Neural progenitor cell (in vitro differentiated cells): Measurements from ENCODE around the gene MCL1. TPM values are rescaled to one million over a fixed set of nuclear protein-coding genes. Genes with fewer than 3 reads are reported as not detected.
A peak's percentile ranks its signal among the peaks of the same experiment; 100 is the strongest.

ENCODE experiments used
- DNase-seq: peaks from one replicate; pipeline ENCODE4 v3.0.0-alpha.2; 2016; ENCODE audit warnings: low spot score
- H2AFZ ChIP-seq: fragments of 200-600 bp; sonication (generic); replicated peaks from 2 replicates; pipeline ENCODE4 v1.6.1; 2016; ENCODE audit warnings: antibody characterized with exemption
- H3F3A ChIP-seq: fragments of 200-600 bp; sonication (generic); 2 replicates; pipeline ENCODE4 v1.6.1; 2016; ENCODE audit warnings: antibody characterized with exemption, low read depth
- H3K27ac ChIP-seq: fragments of 200-600 bp; sonication (generic); 2 replicates; pipeline ENCODE4 v1.5.1; 2016; ENCODE audit warnings: mild to moderate bottlenecking
- H3K27me3 ChIP-seq: fragments of 200-600 bp; sonication (generic); 2 replicates; pipeline ENCODE4 v1.6.1; 2016; ENCODE audit warnings: mild to moderate bottlenecking, moderate library complexity
- H3K36me3 ChIP-seq: fragments of 200-600 bp; sonication (generic); 2 replicates; pipeline ENCODE4 v1.5.1; 2016
- H3K4me1 ChIP-seq: fragments of 200-600 bp; sonication (generic); 2 replicates; pipeline ENCODE4 v1.6.1; 2016; ENCODE audit warnings: mixed run types
- H3K4me2 ChIP-seq: fragments of 200-600 bp; sonication (generic); 2 replicates; pipeline ENCODE4 v1.6.1; 2016
- H3K4me3 ChIP-seq: fragments of 200-600 bp; sonication (generic); 2 replicates; pipeline ENCODE4 v1.5.1; 2016
- H3K79me2 ChIP-seq: fragments of 200-600 bp; sonication (generic); 2 replicates; pipeline ENCODE4 v1.6.1; 2016; ENCODE audit warnings: low read depth
- H3K9ac ChIP-seq: fragments of 200-600 bp; sonication (generic); 2 replicates; pipeline ENCODE4 v1.6.1; 2016
- H3K9me3 ChIP-seq: fragments of 200-600 bp; sonication (generic); 2 replicates; pipeline ENCODE4 v1.5.1; 2016; ENCODE audit warnings: low read depth
- H4K20me1 ChIP-seq: fragments of 200-600 bp; sonication (generic); 2 replicates; pipeline ENCODE4 v1.6.1; 2016; ENCODE audit warnings: low read depth
- H3K27ac Mint-ChIP-seq: 3 replicates; pipeline ENCODE4 v1.8.0; 2021; ENCODE audit warnings: mixed read lengths
- H3K27me3 Mint-ChIP-seq: 2 replicates; pipeline ENCODE4 v1.8.0; 2022; ENCODE audit warnings: low read depth, mild to moderate bottlenecking, inconsistent platforms, moderate library complexity, mixed read lengths; ENCODE audit not compliant: insufficient read depth
- H3K36me3 Mint-ChIP-seq: 3 replicates; pipeline ENCODE4 v1.8.0; 2021; ENCODE audit warnings: mixed read lengths
- H3K4me1 Mint-ChIP-seq: 3 replicates; pipeline ENCODE4 v1.8.0; 2021; ENCODE audit warnings: mixed read lengths
- H3K4me3 Mint-ChIP-seq: 3 replicates; pipeline ENCODE4 v1.8.0; 2021; ENCODE audit warnings: mild to moderate bottlenecking, moderate library complexity, mixed read lengths
- H3K9me3 Mint-ChIP-seq: 3 replicates; pipeline ENCODE4 v1.8.0; 2020; ENCODE audit warnings: mixed read lengths
- CTCF ChIP-seq: fragments of 200-600 bp; sonication (generic); IDR thresholded peaks from 2 replicates; pipeline ENCODE4 v1.5.1; 2017; ENCODE audit warnings: antibody characterized with exemption, mild to moderate bottlenecking
- EZH2 ChIP-seq: fragments of 200-600 bp; sonication (generic); IDR thresholded peaks from 2 replicates; pipeline ENCODE4 v1.6.1; 2017; ENCODE audit warnings: antibody characterized with exemption, mild to moderate bottlenecking, moderate library complexity
- EZH2phosphoT487 ChIP-seq: fragments of 200-600 bp; sonication (generic); IDR thresholded peaks from 2 replicates; pipeline ENCODE4 v1.6.1; 2017; ENCODE audit warnings: antibody characterized with exemption
- total RNA-seq: library from RNA; depleted of rRNA; stranded (reverse); fragments of >200 nt; gene quantifications from 2 replicates; pipeline ENCODE4 v1.2.3, GENCODE V29; 2015; ENCODE audit warnings: low replicate concordance

MCL1 gene
- total RNA-seq, 1 donor from 2014 or later = 232 TPM

- no peak overlapping the region for H2AFZ ChIP-seq
- H3K27me3 Mint-ChIP-seq = peaks cover 18% of the 10 kb centered on the region
- no peak overlapping the region for H3K4me2 ChIP-seq
- peaks cover 18% of the 10 kb centered on the region for H3K4me1 ChIP-seq
- H3K27me3 ChIP-seq = peaks cover 46% of the 10 kb centered on the region
- H3K9me3 Mint-ChIP-seq = no peaks in the 10 kb centered on the region
- peaks cover 30% of the 10 kb centered on the region for H3F3A ChIP-seq
- H3K9ac ChIP-seq = no peak overlapping the region
- no peak overlapping the region for H3K27ac Mint-ChIP-seq
- H3K79me2 ChIP-seq = no peaks in the 10 kb centered on the region
- H3K27ac ChIP-seq = no peak overlapping the region
- no peak overlapping the region for H3K4me3 ChIP-seq
- no peaks in the 10 kb centered on the region for H3K36me3 ChIP-seq
- peaks cover 18% of the 10 kb centered on the region for H4K20me1 ChIP-seq
- peak; percentile 46 for DNase-seq
- no peaks in the 10 kb centered on the region for H3K9me3 ChIP-seq
- TF ChIP-seq EZH2 = no peak
- TF ChIP-seq EZH2phosphoT487 = no peak
- TF ChIP-seq CTCF = no peak
- peaks cover 27% of the 10 kb centered on the region for H3K4me1 Mint-ChIP-seq
- H3K4me3 Mint-ChIP-seq = peak overlapping the region; percentile 41
- peaks cover 2% of the 10 kb centered on the region for H3K36me3 Mint-ChIP-seq
Measured at GRCh38 chr1:150551784-150552127, 27.7 kb downstream of the MCL1 start.

GRCh38 chr1:150551051-150551783, 28.2 kb downstream of the MCL1 start:
- H4K20me1 ChIP-seq = peaks cover 18% of the 10 kb centered on the region
- peaks cover 48% of the 10 kb centered on the region for H3K27me3 ChIP-seq
- Mint-ChIP-seq H3K36me3 (peaks cover 2% of the 10 kb centered on the region), H3K27me3 (peaks cover 22% of the 10 kb centered on the region), H3K4me1 (peaks cover 24% of the 10 kb centered on the region), H3K4me3 (peak overlapping the region; percentile 41), H3K9me3 (no peaks in the 10 kb centered on the region), H3K27ac (no peak overlapping the region)
- H3K4me3 ChIP-seq = no peak overlapping the region
- H3K9ac ChIP-seq = no peak overlapping the region
- DNase-seq = peak; percentile 2
- no peaks in the 10 kb centered on the region for H3K9me3 ChIP-seq
- H3F3A ChIP-seq = peaks cover 33% of the 10 kb centered on the region
- H3K4me1 ChIP-seq = peaks cover 17% of the 10 kb centered on the region
- no peak overlapping the region for H3K4me2 ChIP-seq
- H3K27ac ChIP-seq = no peak overlapping the region
- H3K79me2 ChIP-seq = no peaks in the 10 kb centered on the region
- TF ChIP-seq CTCF (no peak), EZH2 (no peak), EZH2phosphoT487 (no peak)
- H3K36me3 ChIP-seq = no peaks in the 10 kb centered on the region
- H2AFZ ChIP-seq = no peak overlapping the region

- H3K4me1 ChIP-seq = peaks cover 13% of the 10 kb centered on the region
- H3K4me3 Mint-ChIP-seq = peak overlapping the region; percentile 87
- TF ChIP-seq EZH2phosphoT487 (no peak), CTCF (no peak), EZH2 (no peak)
- no peak overlapping the region for H3K4me2 ChIP-seq
- H3K27me3 Mint-ChIP-seq = peaks cover 23% of the 10 kb centered on the region
- DNase-seq = peak; percentile 13
- no peak overlapping the region for H3K9ac ChIP-seq
- H3K9me3 Mint-ChIP-seq = no peaks in the 10 kb centered on the region
- no peaks in the 10 kb centered on the region for H3K36me3 ChIP-seq
- no peak overlapping the region for H3K4me3 ChIP-seq
- H3K27me3 ChIP-seq = peaks cover 48% of the 10 kb centered on the region
- peaks cover 2% of the 10 kb centered on the region for H3K36me3 Mint-ChIP-seq
- H3K9me3 ChIP-seq = no peaks in the 10 kb centered on the region
- no peak overlapping the region for H3K27ac Mint-ChIP-seq
- H3F3A ChIP-seq = peaks cover 33% of the 10 kb centered on the region
- H3K27ac ChIP-seq = no peak overlapping the region
- peaks cover 23% of the 10 kb centered on the region for H3K4me1 Mint-ChIP-seq
- no peak overlapping the region for H2AFZ ChIP-seq
- H3K79me2 ChIP-seq = no peaks in the 10 kb centered on the region
- H4K20me1 ChIP-seq = peaks cover 18% of the 10 kb centered on the region
Measured at GRCh38 chr1:150550222-150551050, 29.0 kb downstream of the MCL1 start.
